GM18858 (cell line): Measurements from ENCODE around the gene OVCA2.
"Not testable (repeated sequence)": the region's sequence is repeated elsewhere in the genome, so short reads cannot be mapped to it uniquely, and the experiment has no call there.

Source experiments
- ATAC-seq: cut with Tn5 transposase; IDR thresholded peaks from one replicate; pipeline ENCODE4 v1.9.1; 2021; ENCODE audit not compliant: unreplicated experiment

Gene OVCA2

GRCh38 chr17:2013220-2013993 is 28.4 kb upstream of the OVCA2 start:
- not testable (repeated sequence) for ATAC-seq

DNA sequence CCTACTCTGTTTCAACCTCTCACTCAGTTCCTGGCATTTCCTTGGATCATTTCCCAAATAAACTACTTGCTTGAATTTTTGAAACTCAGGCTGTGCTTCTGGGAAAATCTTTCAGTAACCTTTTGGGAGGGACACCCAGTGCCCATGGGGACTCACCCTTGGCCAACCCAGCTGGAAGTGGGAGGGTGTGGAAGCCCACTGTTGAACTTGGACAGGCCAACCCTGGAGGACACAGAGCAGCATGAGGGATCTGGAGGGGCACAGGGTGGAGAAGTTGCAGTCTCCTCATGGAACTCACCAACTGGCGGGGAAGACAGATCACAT is 27.9 kb upstream of the OVCA2 start:
- ATAC-seq: no peak

- no peak for ATAC-seq
Measured at GRCh38 chr17:2015314-2015713, 26.5 kb upstream of the OVCA2 start.

DNA sequence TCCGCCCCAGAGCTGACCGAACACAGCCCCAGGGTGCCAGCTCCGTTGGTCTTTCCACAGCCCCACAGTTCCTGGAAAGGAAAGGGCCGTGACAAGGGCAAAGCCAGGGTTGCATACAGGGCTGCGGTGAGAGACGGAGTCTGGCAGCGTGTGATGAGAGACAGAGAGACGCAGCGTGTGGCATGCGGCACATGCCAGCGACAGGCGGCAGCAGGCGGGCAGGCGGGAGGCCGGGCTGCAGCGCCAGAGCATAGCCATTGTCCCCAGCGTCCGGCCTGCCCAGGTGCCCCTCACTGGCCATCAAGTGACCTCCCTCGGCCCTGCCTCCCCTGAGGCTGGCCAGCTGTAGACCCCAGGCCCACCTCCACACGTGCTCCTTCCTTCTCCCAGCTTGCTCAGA is 25.3 kb upstream of the OVCA2 start:
- no peak for ATAC-seq

- no peak for ATAC-seq
Measured at GRCh38 chr17:2017274-2017941, 24.4 kb upstream of the OVCA2 start.

DNA sequence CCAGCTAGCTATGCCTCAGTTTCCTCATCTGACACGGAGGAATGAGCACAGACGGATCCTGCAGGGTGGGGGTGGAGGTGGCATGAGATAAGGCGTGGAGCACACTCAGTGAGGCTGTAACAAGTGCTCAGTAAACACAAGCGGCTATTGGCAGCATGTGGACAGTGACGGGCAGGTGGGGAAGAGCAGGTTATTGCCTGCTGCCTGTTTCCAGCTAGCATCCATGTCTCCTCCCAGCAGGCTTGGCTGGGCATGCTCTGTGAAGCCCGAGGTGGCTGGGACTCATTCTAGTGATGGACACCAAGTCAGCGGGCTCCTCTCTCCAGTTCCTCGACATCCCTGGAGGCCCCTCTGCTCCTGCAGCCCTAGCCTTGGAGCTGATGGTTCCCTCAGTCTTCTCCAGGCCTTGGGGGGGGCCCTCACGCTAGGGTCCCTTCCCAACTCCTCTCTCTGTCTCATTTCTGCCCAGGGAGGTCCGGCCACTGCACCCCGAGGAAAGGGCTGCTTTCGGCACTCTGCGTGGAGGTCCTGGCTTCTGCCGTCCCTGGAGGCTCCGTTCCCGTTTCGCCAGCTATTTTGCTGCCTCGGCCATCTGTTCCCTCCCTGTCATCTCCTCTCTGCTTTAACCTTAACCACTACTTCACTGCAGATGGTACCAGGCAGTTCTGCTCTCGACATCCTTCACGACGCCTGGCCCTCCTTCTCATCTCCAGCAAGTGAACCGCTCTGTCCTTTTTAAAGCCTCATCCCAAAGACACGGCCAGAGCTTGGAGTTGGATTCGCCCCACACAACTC is 22.9 kb upstream of the OVCA2 start:
- no peak for ATAC-seq

- no peak for ATAC-seq
Measured at GRCh38 chr17:2019723-2020122, 22.1 kb upstream of the OVCA2 start.

DNA sequence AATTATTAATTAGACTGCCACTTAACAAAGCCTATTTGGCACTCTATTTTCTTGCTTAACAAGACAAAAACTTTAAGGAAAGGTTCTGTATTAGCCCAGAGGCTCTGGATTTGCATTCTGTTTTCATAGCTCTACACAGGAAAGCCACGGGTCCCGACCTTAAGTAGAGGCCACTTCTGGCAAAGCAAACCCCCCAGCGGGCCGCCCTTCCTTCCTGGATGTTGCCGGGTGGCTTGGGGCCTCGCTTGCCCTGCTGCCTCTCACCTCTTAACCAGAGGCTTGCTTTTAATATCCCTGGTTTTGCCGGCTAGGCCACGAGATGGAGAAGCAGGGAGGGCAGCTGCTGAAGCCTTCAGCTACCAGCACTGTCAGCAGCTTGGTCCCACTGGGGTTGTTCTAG is 21.1 kb upstream of the OVCA2 start:
- no peak for ATAC-seq

- ATAC-seq: no peak
Measured at GRCh38 chr17:2022647-2023240, 19.1 kb upstream of the OVCA2 start.

DNA sequence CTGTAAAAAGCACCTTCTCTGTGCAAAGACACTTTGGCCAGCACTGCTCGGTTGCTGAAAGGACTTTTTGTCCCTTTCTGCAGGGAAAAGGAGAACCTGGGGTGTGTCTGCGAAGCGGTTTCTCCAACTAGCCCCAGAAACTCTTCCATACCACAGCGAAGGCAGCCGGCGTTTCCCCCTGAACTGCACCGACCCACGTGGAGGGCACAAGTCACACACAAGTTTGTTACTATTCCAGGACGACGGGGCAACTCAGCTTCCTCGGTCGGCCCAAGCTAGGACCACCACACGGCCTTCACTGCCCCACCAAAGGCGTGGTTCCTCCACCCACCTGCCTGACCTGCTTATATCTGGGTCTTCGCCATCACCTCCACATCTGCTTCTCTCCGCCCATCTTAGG is 18.6 kb upstream of the OVCA2 start:
- no peak for ATAC-seq

- no peak for ATAC-seq
Measured at GRCh38 chr17:2023692-2024571, 17.9 kb upstream of the OVCA2 start.

GRCh38 chr17:2024572-2025219 is 17.1 kb upstream of the OVCA2 start:
- no peak for ATAC-seq

DNA sequence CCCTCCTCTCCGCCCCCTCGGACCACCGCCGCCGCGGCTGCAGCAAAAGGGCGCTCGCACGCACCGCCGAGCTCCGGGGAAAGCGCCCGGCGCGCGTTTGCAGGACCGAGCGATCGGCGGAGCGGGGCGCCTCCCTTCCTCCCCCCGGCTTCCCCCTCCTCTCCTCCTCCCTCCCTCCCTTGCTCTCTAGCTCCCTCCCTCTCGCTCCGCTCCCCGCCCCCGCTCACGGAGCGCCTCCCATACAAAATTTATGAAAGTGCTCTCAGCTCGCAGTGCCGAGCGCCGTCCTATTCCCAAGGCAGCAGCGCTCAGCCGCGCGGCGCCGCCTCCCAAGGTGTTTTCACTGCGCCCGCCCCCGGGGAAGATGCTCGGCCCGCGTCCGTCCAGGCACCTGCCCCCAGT is 16.6 kb upstream of the OVCA2 start, which contains the start of gene RTN4RL1:
TSS of gene RTN4RL1 (minus strand) at position 115 of the 402 bp plus-strand sequence. CDS start 469 bp downstream, outside the sequence.
- no peak for ATAC-seq

GRCh38 chr17:2025622-2026309 is 16.1 kb upstream of the OVCA2 start:
- no peak for ATAC-seq

- no peak for ATAC-seq
Measured at GRCh38 chr17:2027528-2028233, 14.1 kb upstream of the OVCA2 start.

- ATAC-seq: no peak
Measured at GRCh38 chr17:2028234-2028614, 13.6 kb upstream of the OVCA2 start.

DNA sequence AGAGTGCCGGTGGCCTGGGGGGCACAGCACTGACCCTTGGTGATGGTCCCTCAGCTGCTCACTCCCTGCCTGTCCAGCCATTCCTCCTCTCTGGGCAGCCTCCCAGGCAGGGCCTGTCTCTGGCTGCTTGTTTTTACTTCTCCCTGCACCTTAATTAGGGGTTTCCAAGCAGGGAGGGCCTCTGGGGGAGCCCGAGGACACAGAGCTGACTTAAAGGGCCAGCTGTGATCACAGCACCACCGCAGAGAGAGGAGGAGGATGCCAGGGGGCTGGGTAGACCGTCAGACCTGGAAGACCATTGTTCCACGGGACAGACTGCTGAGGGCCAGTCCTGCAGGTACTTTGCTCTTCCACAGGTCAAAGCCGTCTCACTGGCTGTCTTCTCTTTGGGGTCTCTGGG is 13.1 kb upstream of the OVCA2 start:
- ATAC-seq: no peak

GRCh38 chr17:2029911-2030778 is 11.7 kb upstream of the OVCA2 start, which contains the start of gene DPH1:
TSS of gene DPH1 (plus strand) at chr17:2030153. CDS start at chr17:2030170, 17 bp downstream.
- peak; percentile 55 for ATAC-seq
